IMR-90 (cell line): ENCODE measurements around the gene KCNH2. TPM values are rescaled to one million over a fixed set of nuclear protein-coding genes. Genes with fewer than 3 reads are reported as not detected.

Experiments used
- ATAC-seq: fragments of 200-7000 bp; cut with Tn5 transposase; 2 replicates; pipeline ENCODE4 v1.9.1; 2020; ENCODE audit warnings: low read depth, mild to moderate bottlenecking, moderate library complexity
- BruUV-seq: library from RNA; stranded (reverse); fragments of 400-500 nt; replicated peaks from 2 replicates; lab custom pipeline; 2021; lab: Mats Ljungman, UMichigan
- CTCF ChIA-PET: fragments of 300-600 bp; formaldehyde crosslinking; extraction: SDS; loops from one replicate; lab custom pipeline; 2021; ENCODE audit warnings: antibody characterized with exemption; lab: Yijun Ruan, JAX
- POLR2A ChIA-PET: fragments of 300-600 bp; sonication (Branson Sonifier 250); formaldehyde crosslinking; loops from one replicate; lab custom pipeline; 2022; ENCODE audit warnings: antibody characterized with exemption; ENCODE audit not compliant: unreplicated experiment; lab: Charles Lee
- DNase-seq: peaks from one replicate; pipeline ENCODE4 v3.0.0; 2013
- H2AFZ ChIP-seq: replicated peaks from 2 replicates; pipeline ENCODE3; 2013; ENCODE audit warnings: low read length, mild to moderate bottlenecking; ENCODE audit not compliant: poor library complexity
- H2AK5ac ChIP-seq: 2 replicates; pipeline ENCODE4 v1.6.1; 2013; ENCODE audit warnings: low read depth, low read length, inconsistent platforms
- H2AK9ac ChIP-seq: replicated peaks from 2 replicates; pipeline ENCODE3; 2013; ENCODE audit warnings: mild to moderate bottlenecking, low read depth, low read length, moderate library complexity; ENCODE audit not compliant: poor library complexity
- H2BK120ac ChIP-seq: 2 replicates; pipeline ENCODE4 v1.6.1; 2013; ENCODE audit warnings: low read depth, low read length, inconsistent platforms
- H2BK15ac ChIP-seq: 3 replicates; pipeline ENCODE4 v1.6.1; 2013; ENCODE audit warnings: low read depth, low read length, inconsistent platforms
- H2BK20ac ChIP-seq: 2 replicates; pipeline ENCODE4 v1.6.1; 2013; ENCODE audit warnings: low read depth, mild to moderate bottlenecking, inconsistent platforms, low read length, moderate library complexity
- H2BK5ac ChIP-seq: 2 replicates; pipeline ENCODE4 v1.6.1; 2013; ENCODE audit warnings: mild to moderate bottlenecking, low read depth, low read length, inconsistent platforms; ENCODE audit not compliant: poor library complexity, severe bottlenecking
- H3K14ac ChIP-seq: replicated peaks from 2 replicates; pipeline ENCODE4 v1.6.1; 2013; ENCODE audit warnings: low read depth, low read length, inconsistent platforms
- H3K18ac ChIP-seq: 2 replicates; pipeline ENCODE4 v1.6.1; 2013; ENCODE audit warnings: low read depth, low read length, control low read depth
- H3K23ac ChIP-seq: 2 replicates; pipeline ENCODE4 v1.6.1; 2013; ENCODE audit warnings: low read depth, low read length, inconsistent platforms
- H3K27ac ChIP-seq: 2 replicates; pipeline ENCODE4 v1.5.1; 2013; ENCODE audit warnings: mild to moderate bottlenecking, control low read depth, low read length; ENCODE audit not compliant: insufficient read depth
- H3K27me3 ChIP-seq: 2 replicates; pipeline ENCODE4 v1.6.1; 2013; ENCODE audit warnings: low read length; ENCODE audit not compliant: control insufficient read depth, insufficient read depth
- H3K36me3 ChIP-seq: 2 replicates; pipeline ENCODE4 v1.6.1; 2013; ENCODE audit warnings: low read length, mixed read lengths; ENCODE audit not compliant: control insufficient read depth, insufficient read depth
- H3K4ac ChIP-seq: 2 replicates; pipeline ENCODE4 v1.6.1; 2013; ENCODE audit warnings: low read depth, low read length, inconsistent platforms
- H3K4me1 ChIP-seq: 2 replicates; pipeline ENCODE4 v1.6.1; 2013; ENCODE audit warnings: low read length, mixed read lengths; ENCODE audit not compliant: control insufficient read depth, insufficient read depth
- H3K4me2 ChIP-seq: 2 replicates; pipeline ENCODE4 v1.6.1; 2013; ENCODE audit warnings: low read depth, mild to moderate bottlenecking, control low read depth, low read length, moderate library complexity
- H3K4me3 ChIP-seq: 2 replicates; pipeline ENCODE4 v1.5.1; 2013; ENCODE audit warnings: low read depth, mild to moderate bottlenecking, control low read depth, low read length, moderate library complexity; ENCODE audit not compliant: insufficient read depth
- H3K56ac ChIP-seq: 2 replicates; pipeline ENCODE4 v1.6.1; 2013; ENCODE audit warnings: low read length, inconsistent platforms; ENCODE audit not compliant: insufficient read depth; ENCODE audit errors: extremely low read depth
- H3K79me1 ChIP-seq, 2 experiments: 2 replicates each; pipeline ENCODE4 v1.6.1; 2013; ENCODE audit warnings: low read length in 2 of 2, inconsistent platforms in 1 of 2, low read depth in 1 of 2
- H3K9ac ChIP-seq: 2 replicates; pipeline ENCODE4 v1.6.1; 2013; ENCODE audit warnings: low read depth, low read length, control low read depth
- H3K9me1 ChIP-seq: 2 replicates; pipeline ENCODE4 v1.6.1; 2013; ENCODE audit warnings: low read length, inconsistent platforms; ENCODE audit not compliant: insufficient read depth
- H3K9me3 ChIP-seq: 2 replicates; pipeline ENCODE4 v1.6.1; 2013; ENCODE audit warnings: low read length; ENCODE audit not compliant: control insufficient read depth, insufficient read depth
- H4K20me1 ChIP-seq: 2 replicates; pipeline ENCODE4 v1.6.1; 2013; ENCODE audit warnings: low read length, inconsistent platforms; ENCODE audit not compliant: insufficient read depth
- H4K5ac ChIP-seq: 2 replicates; pipeline ENCODE4 v1.6.1; 2013; ENCODE audit warnings: mild to moderate bottlenecking, low read depth, low read length, control low read depth
- H4K8ac ChIP-seq, 2 experiments: 2 replicates each; pipeline ENCODE4 v1.6.1; 2013; ENCODE audit warnings: low read depth in 2 of 2, low read length in 2 of 2, control low read depth in 1 of 2, inconsistent platforms in 1 of 2
- H4K91ac ChIP-seq: 2 replicates; pipeline ENCODE4 v1.6.1; 2013; ENCODE audit warnings: low read depth, low read length, inconsistent platforms; ENCODE audit not compliant: insufficient read depth
- BHLHE40 ChIP-seq: fragments of 150-350 bp; IDR thresholded peaks from 2 replicates; pipeline ENCODE4 v1.6.1; 2016; ENCODE audit warnings: mild to moderate bottlenecking, low read depth, low read length
- CHD1 ChIP-seq: IDR thresholded peaks from 2 replicates; pipeline ENCODE4 v1.6.1; 2012; ENCODE audit warnings: low read depth, low read length, improper control_type of control experiment
- CTCF ChIP-seq: conservative IDR thresholded peaks from 2 replicates; pipeline ENCODE4 v1.5.1; 2012; ENCODE audit warnings: mild to moderate bottlenecking, low read depth, low read length, improper control_type of control experiment
- ELK1 ChIP-seq: fragments of 150-350 bp; IDR thresholded peaks from 2 replicates; pipeline ENCODE4 v1.6.1; 2016; ENCODE audit warnings: low read depth, mild to moderate bottlenecking, low read length, moderate library complexity, borderline replicate concordance
- FOS ChIP-seq: fragments of 150-350 bp; IDR thresholded peaks from 2 replicates; pipeline ENCODE4 v1.6.1; 2016; ENCODE audit warnings: low read depth, low read length
- MAZ ChIP-seq: IDR thresholded peaks from 2 replicates; pipeline ENCODE4 v1.6.1; 2012; ENCODE audit warnings: low read depth, mild to moderate bottlenecking, low read length, improper control_type of control experiment, moderate library complexity, borderline replicate concordance
- MXI1 ChIP-seq: IDR thresholded peaks from 2 replicates; pipeline ENCODE4 v1.6.1; 2012; ENCODE audit warnings: low read depth, mild to moderate bottlenecking, low read length, moderate library complexity, borderline replicate concordance
- NFE2L2 ChIP-seq: fragments of 150-350 bp; IDR thresholded peaks from 2 replicates; pipeline ENCODE4 v1.6.1; 2016; ENCODE audit warnings: low read depth, mild to moderate bottlenecking, low read length
- POLR2A ChIP-seq: IDR thresholded peaks from 2 replicates; pipeline ENCODE4 v1.6.1; 2012; ENCODE audit warnings: mild to moderate bottlenecking, low read depth, low read length
- RAD21 ChIP-seq: IDR thresholded peaks from 2 replicates; pipeline ENCODE4 v1.6.1; 2012; ENCODE audit warnings: low read length, improper control_type of control experiment
- SMC3 ChIP-seq: fragments of 150-350 bp; IDR thresholded peaks from 2 replicates; pipeline ENCODE4 v1.6.1; 2016; ENCODE audit warnings: low read depth, mild to moderate bottlenecking, antibody characterized with exemption, low read length, moderate library complexity
- USF2 ChIP-seq: fragments of 150-350 bp; IDR thresholded peaks from 2 replicates; pipeline ENCODE4 v1.6.1; 2017; ENCODE audit warnings: mild to moderate bottlenecking, antibody characterized with exemption, low read length, low read depth
- WGBS, 2 experiments: methylation state at CpG; one replicate each; pipeline versions ENCODE4 v1.1.5 to v1.1.7; 2013; ENCODE audit warnings: missing lambda C conversion rate in 2 of 2; ENCODE audit not compliant: insufficient read length in 1 of 2; ENCODE audit errors: extremely low coverage in 2 of 2; 5-methylcytosine and 5-hydroxymethylcytosine counted together
- dilution Hi-C: fragments of 300-500 bp; cut with HindIII; formaldehyde crosslinking; loops from one replicate; pipeline ENCODE4 v1.14.3; 2018; ENCODE audit warnings: low sequenced_read_pairs; ENCODE audit not compliant: unreplicated experiment
- in situ Hi-C: fragments of 300-500 bp; cut with MboI; formaldehyde crosslinking; loops from 3 replicates; pipeline ENCODE4 v1.14.3; 2019; ENCODE audit warnings: low sequenced_read_pairs, inconsistent platforms, mixed read lengths
- intact Hi-C: fragments of 100-400 bp; cut with micrococcal nuclease; formaldehyde crosslinking; loops from 2 replicates; pipeline ENCODE4 v1.10.0; 2022
- polyA plus RNA-seq, 3 experiments: library from polyadenylated mRNA; depleted of rRNA; stranded (reverse); fragments of >200 nt; gene quantifications; 2 replicates each; pipeline ENCODE4 v1.2.3, GENCODE V29; 2012; ENCODE audit warnings: low replicate concordance in 1 of 3
- total RNA-seq: library from RNA; depleted of rRNA; stranded (reverse); fragments of >200 nt; gene quantifications from 2 replicates; pipeline ENCODE4 v1.2.3, GENCODE V29; 2012

The KCNH2 gene
- total and polyA plus RNA-seq, 2 of the 4 experiments (the other 2 are of a cell fraction) = 0.90 to 2.1 TPM

- TF ChIP-seq CHD1 (no peak), FOS (no peak), USF2 (no peak)
Observed at GRCh38 chr7:150947241-150947745, 30.8 kb downstream of the KCNH2 start (continued).

GRCh38 chr7:150946421-150947240, 31.5 kb downstream of the KCNH2 start:
- no peak for DNase-seq
- Histone ChIP-seq H3K4me3 (no peak overlapping the region), H2BK15ac (no peak overlapping the region), H3K36me3 (peaks cover 8% of the 10 kb centered on the region; the same call in 1 of the 2 replicates), H2BK5ac (no peak overlapping the region), H4K8ac (no peak overlapping the region), H3K9me3 (no peaks in the 10 kb centered on the region), H3K23ac (no peak overlapping the region), H3K14ac (no peak overlapping the region), H4K5ac (no peak overlapping the region), H2AFZ (no peak overlapping the region), H3K4me1 (peaks cover 3% of the 10 kb centered on the region; the same call in 1 of the 2 replicates), H3K27me3 (no peaks in the 10 kb centered on the region), H3K18ac (no peak overlapping the region), H3K56ac (no peak overlapping the region), H2BK120ac (no peak overlapping the region), H3K9ac (no peak overlapping the region), H2AK9ac (no peak overlapping the region), H4K20me1 (no peaks in the 10 kb centered on the region; the same call in 1 of the 2 replicates), H2BK20ac (no peak overlapping the region), H3K4me2 (no peak overlapping the region), H2AK5ac (no peak overlapping the region), H4K91ac (no peak overlapping the region), H3K27ac (no peak overlapping the region), H3K4ac (no peak overlapping the region), H3K79me1 (no peaks in the 10 kb centered on the region), H3K9me1 (no peaks in the 10 kb centered on the region)
- ATAC-seq = no peak
- intact Hi-C loops (no loop called here), in situ Hi-C loops (no loop called here), dilution Hi-C loops (no loop called here)
- 93% methylated on average over 10 of the region's 27 CpGs; no CpG with 5 or more reads in 1 of the 2 experiments for WGBS, 2 experiments
- CTCF ChIA-PET = no interaction called here
- POLR2A ChIA-PET = no interaction called here
- BruUV-seq = no TSS peak
- TF ChIP-seq CHD1 = no peak
- TF ChIP-seq NFE2L2 = no peak
- no peak for TF ChIP-seq FOS
- TF ChIP-seq SMC3 = no peak
- TF ChIP-seq CTCF = no peak
- TF ChIP-seq MAZ = no peak
- no peak for TF ChIP-seq ELK1
- no peak for TF ChIP-seq POLR2A
- TF ChIP-seq BHLHE40 = no peak
- TF ChIP-seq MXI1 = no peak
- no peak for TF ChIP-seq RAD21
